ENCODE results near the gene STX2.
"Not testable (repeated sequence)": the region's sequence is repeated elsewhere in the genome, so short reads cannot be mapped to it uniquely, and the experiment has no call there.

The STX2 gene

DNA sequence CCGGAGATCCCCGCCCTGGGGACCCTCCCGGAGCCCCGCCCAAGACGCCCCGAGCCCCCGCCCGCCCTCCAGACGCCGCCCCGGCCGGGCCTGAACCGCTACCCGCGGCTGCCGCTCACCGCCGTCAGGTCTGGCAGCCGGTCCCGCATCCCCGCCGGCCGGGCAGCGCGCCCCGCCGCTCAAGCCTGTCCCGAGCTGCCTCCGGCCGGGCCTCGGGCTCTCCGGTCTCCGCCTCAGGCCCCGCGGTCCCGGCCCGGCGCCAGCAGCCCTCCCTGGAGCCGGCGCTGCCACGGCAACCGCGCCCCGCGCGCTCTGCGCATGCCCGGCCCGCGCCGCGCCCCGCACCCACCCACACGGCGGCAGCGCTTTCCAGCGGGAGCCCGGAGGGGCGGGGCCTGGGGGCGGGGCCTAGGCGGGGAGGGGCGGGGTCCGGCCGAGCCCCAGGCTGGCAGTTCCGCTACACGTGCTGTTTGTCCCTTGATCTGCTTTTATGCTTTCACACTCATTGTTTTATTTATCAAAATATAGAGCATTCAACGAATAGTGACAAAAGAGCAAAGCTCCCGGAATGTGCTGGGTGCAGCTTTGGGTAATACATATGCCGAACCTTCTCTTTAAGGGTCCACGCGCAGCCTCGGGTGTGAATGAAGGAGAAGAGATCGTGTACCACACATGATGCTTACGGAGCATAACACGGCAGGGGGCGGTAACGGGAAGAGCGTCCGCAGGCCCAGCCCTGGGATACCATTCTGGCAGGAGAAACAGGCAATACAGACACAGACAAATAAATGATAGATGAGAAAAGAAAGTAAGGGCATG, at the start of gene STX2:
Gene STX2, minus strand, starts transcription at position 300 of the 819 bp plus-strand sequence. Its CDS starts 151 bp downstream, at position 149.
- DNase-seq (ENCODE audit: low read depth): peak; percentile 58

GRCh38 chr12:130887190-130887589, 48.1 kb upstream of the STX2 start:
- DNase-seq (ENCODE audit: low read depth): not testable (repeated sequence)

DNA sequence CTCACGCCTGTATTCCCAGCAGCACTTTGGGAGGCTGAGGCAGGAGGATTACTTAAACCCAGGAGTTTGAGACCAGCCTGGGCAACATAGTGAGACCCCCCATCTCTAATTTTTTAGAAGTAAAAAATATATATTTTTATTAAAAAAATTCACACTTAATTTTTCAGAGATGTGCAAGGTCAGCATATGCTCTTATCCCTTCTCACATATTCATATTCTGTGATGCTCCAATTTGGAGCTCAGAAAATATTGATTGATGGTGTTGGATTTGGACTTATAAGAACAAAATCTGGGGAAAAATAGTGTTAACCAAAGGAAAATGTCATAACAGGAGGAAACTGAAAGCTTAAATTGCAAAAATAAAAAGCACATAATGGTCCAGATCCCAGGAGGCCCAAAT, 42.5 kb upstream of the STX2 start:
- no peak for DNase-seq (ENCODE audit: low read depth)

DNA sequence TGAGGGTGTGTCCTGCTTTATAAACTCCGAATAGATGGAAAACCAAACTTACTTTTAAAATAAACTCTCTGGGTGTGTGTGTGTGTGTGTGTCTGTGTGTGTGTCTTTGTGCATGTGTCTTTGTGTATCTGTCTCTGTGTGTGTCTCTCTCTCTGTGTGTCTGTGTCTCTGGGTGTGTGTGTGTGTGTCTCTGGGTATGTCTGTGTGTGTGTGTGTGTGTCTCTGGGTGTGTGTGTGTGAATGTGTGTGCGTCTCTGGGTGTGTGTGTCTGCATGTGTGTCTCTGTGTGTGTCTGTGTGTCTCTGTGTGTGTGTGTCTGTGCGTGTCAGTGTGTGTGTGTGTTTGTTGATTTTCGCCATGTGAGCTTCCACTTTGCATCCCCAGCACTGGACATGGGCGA, 42.0 kb upstream of the STX2 start:
- DNase-seq (ENCODE audit: low read depth): no peak

DNA sequence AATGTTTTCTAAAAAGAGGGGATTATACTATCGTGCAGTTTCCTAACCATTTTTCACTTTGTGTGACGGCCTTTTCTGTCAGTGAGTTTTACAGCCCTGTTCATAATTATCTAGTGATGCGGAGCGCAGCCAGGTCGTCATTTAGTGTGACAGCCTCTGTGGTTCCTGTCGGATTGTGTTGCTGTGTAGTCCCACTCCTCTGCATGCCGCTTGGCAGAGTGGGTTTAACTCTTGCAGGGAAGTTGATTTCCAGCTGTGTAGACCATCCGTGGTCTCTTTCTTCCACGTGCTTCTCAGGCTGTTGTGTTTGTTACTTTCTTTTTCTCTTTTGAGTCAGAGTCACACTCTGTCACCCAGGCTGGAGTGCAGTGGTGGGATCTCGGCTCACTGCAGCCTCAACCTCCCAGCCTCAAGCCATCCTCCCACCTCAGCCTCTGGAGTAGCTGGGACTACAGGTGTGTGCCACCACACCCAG, 41.4 kb upstream of the STX2 start:
- no peak for DNase-seq (ENCODE audit: low read depth)

- no peak for DNase-seq (ENCODE audit: low read depth)
Measured at GRCh38 chr12:130879781-130880389, 40.8 kb upstream of the STX2 start.

GRCh38 chr12:130879212-130879686, 40.2 kb upstream of the STX2 start:
- no peak for DNase-seq (ENCODE audit: low read depth)

DNA sequence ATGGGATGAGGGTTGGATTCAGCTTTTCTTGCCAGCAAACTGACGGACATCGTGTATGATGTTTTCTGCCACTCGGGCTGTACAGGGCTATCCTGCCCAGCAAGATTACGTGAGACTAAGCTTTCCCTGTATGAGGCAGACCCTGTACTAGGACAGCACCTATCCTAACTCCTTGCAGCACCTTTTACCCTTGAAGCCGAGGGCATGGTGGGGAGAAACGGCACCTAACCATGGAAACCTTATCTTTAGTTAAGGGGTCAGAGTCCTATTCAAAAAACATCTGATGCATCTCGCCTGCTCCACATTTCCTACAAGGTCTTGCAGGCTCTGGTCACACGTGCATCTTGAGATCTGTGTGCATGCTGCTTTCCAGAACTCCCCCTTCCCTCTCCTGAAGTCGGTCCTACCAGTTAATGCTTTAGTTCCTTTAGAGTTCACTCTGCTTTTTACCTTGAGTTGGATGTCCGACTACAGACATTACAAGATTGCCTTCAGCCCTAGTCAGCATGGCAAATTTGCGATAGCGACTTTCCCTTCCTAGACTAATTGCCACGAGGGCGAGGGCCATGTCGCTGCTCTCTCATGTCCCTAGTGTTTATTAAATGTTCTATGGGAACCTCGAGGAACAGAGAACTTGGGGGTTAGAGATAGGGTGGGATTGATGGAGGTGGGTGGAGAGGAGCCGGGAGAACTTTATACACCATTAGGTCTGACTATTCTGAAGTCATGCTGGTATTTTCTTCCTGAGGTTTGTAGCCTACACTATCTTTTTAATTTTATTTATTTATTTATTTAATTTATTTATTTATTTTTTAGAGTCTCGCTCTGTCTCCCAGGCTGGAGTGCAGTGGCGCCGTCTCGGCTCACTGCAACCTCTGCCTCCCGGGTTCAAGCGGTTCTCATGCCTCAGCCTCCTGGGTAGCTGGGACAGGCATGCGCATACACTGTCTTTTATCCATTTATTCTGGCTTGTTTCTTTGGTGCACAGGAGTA, 39.4 kb upstream of the STX2 start:
- DNase-seq (ENCODE audit: low read depth): no peak

DNA sequence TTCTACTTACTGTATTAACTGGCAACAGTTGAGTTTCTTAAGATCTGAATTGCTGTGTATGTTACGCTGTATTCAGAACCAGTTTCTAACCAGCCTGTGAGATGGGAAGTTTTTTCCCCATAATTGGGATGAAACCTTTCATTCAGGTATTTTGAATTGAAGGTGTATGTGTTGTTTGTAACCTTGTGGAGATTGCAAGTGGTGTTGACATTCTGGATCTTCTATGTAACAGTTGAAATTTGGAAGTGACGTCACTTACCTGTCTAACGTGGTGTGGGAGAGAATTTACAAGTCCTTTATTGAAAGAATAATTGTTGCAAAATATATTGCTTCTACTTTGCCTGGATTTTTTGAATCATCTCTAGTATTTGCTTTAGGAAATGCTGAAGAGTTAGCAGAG, 38.3 kb upstream of the STX2 start:
- no peak for DNase-seq (ENCODE audit: low read depth)

DNA sequence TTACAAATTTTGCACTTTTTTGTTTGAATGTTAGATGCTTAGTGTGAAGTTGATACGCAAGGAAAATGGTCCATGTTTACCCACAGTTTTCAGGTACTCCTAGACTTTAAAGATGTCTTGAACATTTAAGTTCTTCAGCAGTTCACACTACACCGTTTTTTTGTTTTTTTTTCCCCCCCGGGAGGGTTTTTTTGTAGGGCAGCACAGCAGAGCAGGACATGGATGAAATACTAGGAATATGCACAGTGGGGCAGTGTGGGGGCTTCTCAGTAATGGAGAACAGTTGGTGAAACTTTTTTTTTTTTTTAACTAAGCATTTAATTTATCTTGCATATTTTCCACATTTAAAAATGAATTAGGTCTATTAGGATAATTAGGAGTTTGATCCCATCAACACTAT, 37.7 kb upstream of the STX2 start:
- DNase-seq (ENCODE audit: low read depth): no peak

- no peak for DNase-seq (ENCODE audit: low read depth)
Measured at GRCh38 chr12:130876297-130876696, 37.2 kb upstream of the STX2 start.

DNA sequence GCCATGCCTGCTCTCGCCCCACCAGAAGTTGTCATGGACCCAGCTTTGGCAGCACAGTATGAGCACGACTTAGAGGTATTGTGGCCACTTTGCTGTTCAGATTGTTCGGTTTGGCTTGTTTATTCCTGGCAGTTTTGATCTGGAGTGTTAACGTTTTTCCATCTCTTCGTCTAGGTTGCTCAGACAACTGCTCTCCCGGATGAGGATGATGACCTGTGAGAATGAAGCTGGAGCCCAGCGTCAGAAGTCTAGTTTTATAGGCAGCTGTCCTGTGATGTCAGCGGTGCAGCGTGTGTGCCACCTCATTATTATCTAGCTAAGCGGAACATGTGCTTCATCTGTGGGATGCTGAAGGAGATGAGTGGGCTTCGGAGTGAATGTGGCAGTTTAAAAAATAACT, 36.7 kb upstream of the STX2 start:
- not testable (repeated sequence) for DNase-seq (ENCODE audit: low read depth)

DNA sequence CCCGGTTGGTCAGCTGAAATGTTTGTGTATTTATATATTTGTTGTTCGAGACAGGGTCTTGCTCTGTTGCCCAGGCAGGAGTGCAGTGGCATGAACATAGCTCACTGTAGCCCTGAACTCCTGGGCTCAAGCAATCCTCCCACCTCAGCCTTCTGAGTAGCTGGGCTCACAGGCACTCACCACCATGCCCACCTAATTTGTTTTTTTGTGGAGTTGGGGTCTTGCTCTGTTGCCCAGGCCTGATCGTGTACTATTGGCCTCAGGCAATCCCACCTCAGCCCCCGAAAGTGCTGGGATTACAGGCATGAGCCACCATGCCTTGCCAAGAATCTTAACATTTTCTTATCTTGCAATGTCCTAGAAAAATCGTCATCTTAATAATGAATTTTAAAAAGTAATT, 36.1 kb upstream of the STX2 start:
- no peak for DNase-seq (ENCODE audit: low read depth)

DNA sequence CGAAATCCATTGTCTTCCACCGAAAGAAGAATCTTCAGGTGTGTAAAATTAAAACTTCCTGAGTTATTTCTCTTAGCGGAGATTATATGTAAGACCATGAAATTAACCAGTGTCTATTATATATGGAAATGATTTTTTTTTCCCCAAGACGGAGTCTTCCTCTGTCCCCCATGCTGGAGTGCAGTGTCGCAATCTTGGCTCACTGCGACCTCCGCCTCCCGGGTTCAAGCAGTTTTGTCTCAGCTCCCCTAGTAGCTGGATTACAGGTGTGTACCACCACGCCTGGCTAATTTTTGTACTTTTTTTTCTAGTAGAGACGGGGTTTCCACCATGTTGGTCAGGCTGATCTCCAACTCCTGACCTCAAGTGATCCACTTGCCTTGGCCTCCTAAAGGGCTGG, 35.6 kb upstream of the STX2 start:
- DNase-seq (ENCODE audit: low read depth): no peak

DNA sequence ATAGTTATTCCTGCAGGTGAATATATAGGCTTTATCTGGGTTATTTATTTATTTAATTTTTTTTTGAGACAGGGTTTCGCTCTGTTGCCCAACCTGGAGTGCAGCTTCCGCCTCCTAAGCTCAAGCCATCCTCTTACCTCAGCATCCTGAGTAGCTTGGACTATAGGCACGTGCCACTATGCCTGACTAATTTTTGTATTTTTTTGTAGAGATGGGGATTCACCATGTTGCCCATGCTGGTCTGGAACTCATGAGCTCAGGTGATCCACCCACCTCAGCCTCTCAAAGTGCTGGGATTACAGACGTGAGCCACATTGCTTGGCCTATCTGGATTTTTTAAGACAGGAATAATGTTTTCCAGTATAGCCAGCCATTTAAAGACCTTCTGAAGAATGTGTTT, 34.8 kb upstream of the STX2 start:
- no peak for DNase-seq (ENCODE audit: low read depth)

DNA sequence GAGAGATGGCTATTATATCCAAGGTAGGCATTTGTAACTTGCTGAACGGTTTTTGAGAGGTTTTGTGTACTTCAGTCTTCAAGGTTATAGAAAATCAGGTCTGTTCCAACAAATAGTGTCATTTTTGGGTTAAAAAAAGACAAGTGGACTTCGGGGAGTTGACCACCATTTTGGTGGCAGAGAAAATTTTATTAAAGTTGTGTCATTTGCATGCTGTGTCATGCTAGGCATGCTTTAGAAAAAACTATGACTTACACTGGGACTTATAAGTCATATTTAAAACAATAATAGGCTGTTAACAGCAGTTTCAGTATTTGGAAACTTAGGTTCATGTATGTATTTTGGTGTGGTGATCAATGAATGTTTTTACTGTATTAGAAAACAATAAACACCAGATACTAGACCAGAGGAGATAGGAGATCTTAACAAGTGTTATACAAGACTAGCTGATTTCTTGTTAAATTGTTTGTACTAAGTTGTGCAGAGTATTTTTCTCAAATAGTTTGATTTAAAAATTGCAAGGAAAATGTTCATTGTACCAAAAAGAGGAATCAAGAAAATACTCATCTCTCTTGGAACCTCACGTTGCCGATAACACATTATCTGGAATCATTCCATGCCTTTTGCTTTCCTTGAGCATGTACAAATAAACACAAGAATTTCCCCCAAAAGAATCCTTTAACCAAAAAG, 34.2 kb upstream of the STX2 start:
- no peak for DNase-seq (ENCODE audit: low read depth)

DNA sequence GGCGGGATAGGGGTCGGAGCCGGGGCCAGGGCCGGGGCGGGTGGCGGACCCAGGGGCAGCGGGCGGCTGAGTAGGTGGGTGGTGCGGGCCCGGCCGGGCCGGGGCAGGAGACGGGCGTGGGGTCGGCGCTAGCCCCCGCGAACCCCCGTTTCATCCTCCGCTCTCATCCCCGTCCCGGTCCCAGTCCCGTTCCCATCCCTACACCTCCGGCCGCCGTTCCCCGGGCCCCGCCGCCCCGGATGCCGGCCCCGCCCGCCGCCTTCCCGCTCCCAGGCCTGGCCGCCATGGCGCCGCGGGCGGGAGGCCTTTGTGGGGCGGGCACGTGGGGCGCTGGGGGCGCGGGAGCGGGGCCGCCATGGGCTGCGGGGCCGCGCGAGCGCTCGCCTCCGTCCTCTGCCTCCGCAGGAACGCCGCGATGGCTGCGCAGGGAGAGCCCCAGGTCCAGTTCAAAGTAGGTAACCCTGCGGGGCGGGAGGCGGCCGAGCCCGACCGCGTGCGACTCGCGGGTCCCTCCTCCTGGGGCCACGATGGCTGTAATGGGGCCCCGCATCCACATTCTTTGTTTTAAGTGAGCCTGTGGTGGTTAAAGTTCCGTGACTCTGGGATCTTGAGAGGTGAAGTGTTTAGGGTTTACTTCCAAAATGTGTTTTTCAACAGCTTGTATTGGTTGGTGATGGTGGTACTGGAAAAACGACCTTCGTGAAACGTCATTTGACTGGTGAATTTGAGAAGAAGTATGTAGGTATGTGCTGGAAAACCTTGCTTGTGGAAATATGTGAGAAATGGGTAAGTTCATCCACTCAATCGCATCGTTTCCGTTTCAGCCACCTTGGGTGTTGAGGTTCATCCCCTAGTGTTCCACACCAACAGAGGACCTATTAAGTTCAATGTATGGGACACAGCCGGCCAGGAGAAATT, 33.4 kb upstream of the STX2 start:
- DNase-seq (ENCODE audit: low read depth): no peak

GRCh38 chr12:130871286-130872178, 32.5 kb upstream of the STX2 start, which contains the start of gene RAN:
Gene RAN, plus strand, starts transcription at chr12:130872066. Its CDS starts 528 bp downstream, at chr12:130872594.
- peak; percentile 87 for DNase-seq (ENCODE audit: low read depth)
